GM21529 (cell line): Measurements from ENCODE around the gene KDM7A.
"Not testable (repeated sequence)": the region's sequence is repeated elsewhere in the genome, so short reads cannot be mapped to it uniquely, and the experiment has no call there.

Experiments
- ATAC-seq: cut with Tn5 transposase; IDR thresholded peaks from one replicate; pipeline ENCODE4 v1.9.1; 2021; ENCODE audit not compliant: unreplicated experiment

Gene KDM7A

DNA sequence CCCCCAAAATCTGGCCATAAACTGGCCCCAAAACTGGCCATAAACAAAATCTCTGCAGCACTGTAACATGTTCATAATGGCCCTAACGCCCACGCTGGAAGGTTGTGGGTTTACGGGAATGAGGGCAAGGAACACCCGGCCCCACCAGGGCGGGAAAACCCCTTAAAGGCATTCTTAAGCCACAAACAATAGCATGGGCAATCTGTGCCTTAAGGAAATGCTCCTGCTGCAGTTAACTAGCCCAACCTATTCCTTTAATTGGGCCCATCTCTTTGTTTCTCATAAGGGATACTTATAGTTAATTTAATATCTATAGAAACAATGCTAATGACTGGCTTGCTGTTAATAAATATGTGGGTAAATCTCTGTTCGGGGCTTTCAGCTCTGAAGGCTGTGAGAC is 26.2 kb upstream of the KDM7A start:
- ATAC-seq = not testable (repeated sequence)

DNA sequence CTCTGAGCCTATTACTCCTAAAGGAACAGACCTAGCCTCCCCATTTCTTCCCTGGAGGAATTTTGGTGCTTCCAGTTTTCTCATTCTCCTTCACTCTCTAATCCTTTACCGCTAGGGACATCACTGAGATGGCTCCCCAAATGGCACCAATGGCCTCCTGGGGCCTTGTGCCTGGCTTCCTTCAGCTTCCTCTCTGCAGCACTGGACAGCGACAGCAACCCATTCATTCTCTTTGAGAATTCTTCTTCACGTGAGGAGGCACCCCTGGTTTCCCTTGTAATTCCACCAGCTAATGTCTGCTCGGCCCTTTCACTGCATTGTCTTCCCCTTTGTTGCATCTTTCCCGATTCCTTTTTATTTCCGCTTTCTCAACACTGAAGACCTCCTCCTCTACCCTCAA is 24.6 kb upstream of the KDM7A start:
- no peak for ATAC-seq

DNA sequence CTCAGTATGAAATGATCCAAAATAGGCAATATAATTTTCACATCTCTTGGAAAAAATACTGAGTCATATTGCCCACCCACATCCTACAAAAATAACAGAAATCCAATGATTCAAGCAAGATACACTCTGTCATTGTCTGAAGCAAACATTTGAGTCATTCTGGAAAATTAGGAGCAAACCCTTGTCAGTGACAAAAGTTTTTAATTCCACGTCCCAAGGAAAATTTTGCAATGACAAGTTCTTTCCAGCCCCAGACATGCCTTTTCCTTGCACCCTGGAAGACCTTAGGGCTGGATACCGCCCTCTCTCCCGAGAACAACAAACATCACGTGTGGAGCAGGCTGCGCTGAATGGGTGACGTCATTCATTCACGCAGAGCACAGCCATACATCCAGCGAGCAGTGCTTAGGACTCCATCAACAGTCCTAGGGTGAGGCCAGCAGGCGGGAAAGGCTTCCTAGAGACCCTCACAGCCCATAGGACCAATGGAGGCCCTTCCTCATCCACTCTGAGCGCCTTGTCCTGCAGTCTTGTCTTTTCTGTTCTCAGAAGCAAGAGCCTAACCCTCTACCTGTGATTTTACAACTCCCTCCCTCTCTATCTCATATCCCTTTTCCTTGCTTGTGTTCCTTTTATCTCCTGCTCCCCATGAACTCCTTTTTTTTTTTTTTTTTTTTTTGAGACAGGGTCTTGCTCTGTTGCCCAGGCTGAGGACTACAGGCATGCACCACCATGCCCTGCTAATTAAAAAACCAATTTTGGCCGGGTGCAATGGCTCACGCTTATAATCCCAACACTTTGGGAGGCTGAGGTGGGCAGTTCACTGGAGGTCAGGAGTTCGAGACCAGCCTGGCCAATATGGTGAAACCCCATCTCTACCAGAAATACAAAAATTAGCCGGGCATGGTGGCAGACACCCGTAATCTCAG is 23.5 kb upstream of the KDM7A start:
- ATAC-seq = no peak

DNA sequence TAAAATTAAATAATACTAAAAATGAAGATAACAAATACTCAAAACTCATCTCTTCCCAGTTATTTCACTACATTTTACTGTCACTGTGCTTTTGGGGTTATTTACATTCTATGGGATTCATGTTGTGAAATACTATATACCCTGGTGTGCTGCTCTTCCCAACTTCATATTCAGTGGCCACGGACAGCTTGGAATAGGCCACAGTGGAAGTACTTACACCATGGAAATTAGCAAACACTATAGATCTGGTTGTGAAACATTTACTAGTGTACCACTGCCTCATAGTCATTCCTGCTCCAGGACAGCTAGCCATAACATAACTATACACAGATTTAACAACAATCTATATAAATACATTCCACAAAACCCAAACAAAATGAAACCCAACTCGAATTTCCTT is 21.2 kb upstream of the KDM7A start:
- no peak for ATAC-seq

DNA sequence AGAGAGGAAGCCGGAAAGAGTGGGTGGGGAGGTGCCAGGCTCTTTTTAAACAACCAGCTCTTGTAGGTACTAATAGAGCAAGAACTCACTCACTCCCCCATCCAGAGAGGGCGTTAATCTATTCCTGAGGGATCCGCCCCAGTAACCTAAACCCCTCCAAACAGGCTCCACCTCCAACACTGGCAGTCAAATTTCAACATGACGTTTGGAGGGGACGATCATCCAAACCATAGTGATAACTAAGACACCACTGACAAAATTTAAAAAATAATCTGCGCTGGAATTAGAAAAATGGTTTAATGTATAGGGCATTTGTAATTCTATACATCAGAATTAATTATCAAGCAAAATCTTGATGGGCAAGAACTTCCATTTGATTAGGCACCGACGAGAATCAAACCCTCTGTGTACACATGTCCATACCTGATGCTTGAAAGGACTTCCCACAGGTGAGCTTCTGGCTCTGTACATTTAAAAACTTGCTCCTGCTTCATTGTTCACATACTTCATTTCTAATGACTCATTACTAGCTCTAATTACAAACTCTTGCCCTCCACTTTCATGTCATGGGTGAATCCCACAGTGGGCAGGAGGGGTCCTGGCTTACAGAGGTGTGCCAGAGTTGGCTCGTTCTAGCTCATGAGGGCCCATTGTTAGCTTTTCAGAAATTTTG is 20.6 kb upstream of the KDM7A start:
- no peak for ATAC-seq

DNA sequence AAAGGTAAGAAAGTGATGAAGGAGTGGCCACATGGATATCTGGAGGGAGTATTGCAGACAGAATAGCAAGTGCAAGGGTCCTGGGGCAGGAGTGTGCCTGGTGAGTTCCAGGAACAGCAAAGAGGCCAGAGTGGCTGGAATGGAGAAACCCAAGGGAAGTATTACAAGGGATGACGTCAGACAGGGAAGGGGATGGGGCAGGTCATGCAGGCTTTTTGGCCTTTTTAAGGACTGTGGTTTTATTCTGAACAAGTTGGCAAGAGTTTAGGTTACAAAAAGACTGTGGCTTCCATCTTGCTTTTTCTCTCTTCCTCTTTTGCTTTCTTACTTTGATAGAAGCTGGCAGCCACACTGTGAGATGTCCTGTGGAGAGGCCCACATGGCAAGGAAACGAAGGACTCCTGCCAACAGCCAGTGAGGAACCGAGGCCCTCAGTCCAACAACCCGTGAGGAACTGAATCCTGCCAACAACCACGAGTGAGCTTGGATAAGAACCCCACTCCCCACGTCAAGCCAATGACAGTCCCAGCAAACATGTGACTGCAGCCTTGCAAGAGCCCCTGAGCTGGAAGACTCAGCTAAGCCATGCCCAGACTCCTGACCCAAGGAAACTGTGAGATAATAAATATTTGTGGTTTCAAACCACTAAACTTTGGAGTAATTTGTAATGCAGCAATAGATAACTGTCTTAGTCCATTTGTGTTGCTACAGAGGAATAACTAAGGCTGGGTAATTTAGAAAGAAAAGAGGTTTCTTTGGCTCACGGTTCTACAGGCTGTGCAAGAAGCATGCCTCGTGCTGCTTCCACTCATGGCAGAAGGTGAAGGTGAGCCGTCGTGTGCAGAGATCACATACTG is 19.8 kb upstream of the KDM7A start:
- ATAC-seq = no peak

DNA sequence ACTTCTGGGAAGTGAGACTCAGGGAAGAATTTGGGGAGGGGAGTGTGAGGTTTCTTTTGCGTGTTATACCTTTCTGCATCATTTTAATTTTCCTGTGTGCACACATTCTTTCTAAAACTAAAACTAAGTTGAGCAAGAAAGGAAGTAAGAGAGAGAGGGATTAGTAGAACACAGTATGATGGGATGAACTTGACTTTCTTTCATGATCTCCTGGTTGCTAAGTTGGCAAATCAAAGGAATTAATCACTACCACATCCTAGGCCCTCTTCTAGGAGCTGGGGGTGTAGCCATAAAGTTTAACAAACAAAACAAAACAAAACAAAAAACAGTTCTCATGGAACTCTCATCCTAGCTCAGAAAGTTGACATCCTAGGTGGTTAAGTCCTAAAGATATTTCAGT is 19.1 kb upstream of the KDM7A start:
- ATAC-seq = no peak

DNA sequence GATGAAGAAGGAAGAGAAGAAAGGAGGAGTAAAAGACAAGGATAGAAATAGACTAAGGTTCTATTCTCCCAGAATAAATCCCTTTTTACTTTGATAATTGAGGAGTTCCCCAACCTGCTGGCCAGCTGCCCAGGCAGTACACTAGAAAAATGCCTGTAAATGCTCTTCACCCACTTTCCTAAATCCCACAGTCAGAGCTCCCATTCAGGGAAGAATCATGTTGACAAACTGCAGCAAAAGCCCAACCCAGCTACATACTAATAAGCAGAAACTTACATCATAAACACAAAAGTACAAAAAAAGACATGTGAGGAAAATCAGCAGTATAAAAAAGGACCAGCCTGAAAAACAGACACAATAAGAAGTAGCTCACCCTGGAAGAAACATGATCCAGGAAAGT is 15.8 kb upstream of the KDM7A start:
- ATAC-seq = no peak

DNA sequence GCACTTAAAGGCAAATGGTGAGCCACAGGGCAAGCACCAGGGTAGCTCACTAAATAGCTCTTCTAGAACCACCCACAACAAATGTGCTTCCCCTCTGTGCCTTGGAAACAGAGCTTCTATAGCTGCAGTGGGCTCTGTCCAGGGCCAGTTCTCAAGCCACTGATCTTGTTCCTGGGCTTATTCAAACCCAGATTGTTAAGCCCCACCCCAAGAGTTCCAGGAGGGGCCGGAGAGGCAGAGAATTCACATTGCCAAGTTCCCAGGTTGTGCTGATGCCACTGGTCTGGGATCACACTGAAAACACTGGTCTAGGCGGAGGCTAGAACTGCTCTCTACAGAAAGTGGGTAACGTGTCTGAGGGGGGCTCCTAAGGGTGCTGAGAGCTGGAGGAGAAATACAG is 15.4 kb upstream of the KDM7A start:
- ATAC-seq = no peak

DNA sequence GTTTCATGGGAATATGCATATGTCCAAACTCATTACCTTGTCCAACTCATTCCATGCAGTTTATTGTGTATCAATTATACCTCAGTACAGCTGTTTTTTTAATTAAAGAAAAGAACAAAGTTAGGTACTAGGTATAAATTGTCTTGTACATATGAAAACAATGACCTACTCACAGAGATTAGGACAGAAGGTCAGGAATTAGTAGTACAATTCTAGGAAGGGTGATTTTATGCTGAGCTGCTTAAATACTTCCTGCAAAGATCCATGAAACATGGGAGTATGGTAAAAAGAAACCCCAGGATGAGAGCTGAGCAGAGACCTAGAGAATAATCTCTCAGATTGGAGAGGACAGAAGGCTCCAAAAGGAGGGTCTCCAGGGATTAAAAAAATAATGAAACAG is 13.8 kb upstream of the KDM7A start:
- no peak for ATAC-seq

DNA sequence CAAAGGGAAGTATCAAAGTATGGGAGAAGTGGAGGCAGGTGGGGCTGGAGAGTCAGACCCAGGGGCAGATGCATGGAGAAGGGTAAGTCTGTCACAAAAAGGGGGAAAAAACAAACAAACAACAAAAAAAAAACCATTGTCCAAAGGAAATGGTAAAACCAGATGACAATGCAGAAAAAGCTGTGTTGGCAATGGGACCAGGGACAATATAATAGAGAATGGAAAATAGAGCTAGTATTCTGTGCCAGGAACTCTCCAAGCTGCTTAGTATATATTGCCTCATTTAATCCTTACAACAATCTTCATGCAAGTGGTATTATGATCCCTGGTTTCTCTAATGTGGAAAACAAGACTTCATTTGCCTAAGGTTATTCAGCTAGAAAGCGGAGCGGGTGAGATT is 13.1 kb upstream of the KDM7A start:
- no peak for ATAC-seq

DNA sequence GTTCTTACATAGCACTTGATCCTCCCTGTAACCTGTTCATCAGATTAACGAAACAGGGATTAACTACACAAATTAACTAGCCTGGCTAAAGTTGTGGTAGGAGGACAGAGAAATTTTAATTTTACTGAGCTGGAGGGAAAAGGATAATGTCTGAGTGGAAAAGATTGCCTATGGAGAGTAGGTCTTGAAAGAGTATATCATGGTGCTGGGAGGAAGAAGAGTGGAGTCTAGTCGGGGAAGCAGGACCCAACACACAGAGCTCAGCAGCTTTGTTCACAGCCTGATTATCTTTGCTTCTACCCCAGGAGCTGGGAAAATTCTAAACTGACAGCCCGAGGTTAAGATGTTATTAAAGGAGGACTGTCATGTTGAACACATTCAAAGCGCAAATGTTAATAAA is 6.1 kb upstream of the KDM7A start:
- ATAC-seq = no peak

DNA sequence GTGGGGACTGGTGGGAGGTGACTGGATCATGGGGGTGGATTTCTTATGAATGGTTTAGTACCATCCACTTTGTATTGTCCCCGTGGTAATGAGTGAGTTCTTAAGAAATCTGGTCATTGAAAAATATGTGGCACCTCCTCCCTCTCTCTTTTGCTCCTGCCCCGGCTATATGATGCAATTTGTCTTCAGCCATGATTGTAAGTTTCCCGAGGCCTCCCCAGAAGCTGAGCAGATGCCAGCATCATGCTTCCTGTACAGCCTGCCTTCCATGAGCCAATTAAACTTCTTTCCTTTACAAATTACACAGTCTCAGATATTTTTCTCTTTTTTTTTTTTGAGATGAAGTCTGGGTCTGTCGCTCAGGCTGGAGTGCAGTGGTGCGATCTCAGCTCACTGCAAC is 2.6 kb upstream of the KDM7A start:
- ATAC-seq = no peak

DNA sequence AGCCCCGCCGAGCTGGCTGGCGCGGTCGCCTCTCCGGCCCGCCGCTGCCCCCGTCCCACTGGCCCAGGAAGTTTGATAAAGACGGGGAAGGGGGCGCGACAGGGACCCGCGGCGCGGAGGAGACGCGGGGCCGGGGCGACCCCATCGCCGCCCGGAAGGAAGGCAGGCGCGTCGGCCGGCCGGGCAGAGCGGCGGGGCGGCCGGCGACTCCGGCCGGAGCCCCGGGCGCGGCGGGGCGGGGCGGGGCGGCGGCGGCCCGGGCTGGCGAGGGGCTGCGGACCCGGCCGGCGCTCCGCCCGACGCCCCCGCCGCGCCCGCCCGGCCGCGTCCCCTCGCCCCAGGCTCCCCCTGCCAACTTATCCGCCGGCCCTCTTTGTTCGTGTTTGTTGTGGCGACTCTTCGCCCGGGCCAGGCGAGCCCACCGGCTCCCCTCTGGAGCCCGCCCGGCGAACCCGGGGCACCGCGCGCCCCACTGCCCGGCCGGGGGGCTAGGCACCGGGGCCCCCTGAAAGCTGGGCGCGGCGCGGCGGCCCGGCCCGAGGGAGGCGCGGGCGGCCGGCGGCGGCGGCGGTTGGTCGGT is 571 bp downstream of the KDM7A start:
- peak; percentile 13 for ATAC-seq

DNA sequence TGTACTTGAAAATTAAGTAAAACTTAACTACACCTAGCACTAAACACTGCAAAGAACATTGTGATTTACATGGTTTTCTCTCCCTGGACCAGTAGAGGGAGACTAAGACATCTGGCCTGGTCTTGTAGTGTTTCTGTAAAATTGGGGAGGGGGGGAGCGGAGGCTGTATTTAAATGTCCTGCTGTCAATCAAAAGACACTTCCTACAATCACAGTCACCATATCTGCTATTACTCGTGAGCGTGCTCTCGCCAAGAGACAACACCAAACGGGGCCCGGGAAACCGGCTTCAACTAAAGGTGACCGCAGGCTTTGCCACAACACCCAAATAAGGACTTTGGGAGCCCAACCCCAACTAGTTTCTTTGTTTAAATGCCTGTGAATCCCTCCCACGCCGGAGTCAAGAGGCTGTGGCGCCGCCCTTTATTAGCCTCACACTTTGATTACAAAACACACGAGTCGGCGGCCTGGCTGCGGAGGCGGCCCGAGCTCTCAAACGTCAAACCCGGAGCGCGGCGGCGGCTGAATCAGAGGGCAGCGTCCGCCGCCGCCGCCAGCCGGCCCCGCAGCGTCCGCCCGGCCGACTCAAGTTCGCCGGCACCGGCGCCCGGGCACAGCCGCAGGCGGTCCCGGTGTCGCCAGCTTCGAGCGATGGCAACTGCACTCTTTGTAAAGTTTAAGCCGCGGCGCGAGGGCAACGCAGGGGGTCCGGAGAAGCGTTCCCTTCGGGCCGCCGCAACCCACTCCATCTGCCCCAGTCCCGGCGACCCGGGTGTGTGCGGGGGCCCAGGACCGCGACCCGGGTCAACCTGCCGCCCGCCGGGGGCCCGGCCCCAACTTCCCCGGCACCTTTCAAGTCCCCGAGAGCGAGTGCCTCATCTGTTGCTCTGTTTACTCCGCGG is 1.3 kb downstream of the KDM7A start:
- ATAC-seq = peak; percentile 50

DNA sequence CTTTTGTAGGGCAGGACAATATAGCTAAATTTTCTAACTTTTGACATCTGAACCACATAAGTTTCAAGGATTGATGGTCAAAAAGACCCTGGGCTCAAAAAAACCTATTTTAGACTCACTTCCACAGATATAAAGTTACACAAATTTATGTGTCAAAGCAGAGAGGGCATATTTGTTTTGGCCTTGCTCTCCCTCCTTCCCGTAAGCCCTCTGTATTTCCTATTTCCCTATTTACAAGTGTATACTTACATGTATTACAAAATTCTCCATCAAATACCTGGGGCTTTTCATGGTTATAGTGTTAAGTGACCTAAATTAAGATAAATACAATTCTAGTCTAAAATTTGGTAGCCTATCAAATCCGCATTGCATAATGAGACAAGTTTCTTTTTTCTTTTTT is 2.6 kb downstream of the KDM7A start:
- ATAC-seq = no peak

DNA sequence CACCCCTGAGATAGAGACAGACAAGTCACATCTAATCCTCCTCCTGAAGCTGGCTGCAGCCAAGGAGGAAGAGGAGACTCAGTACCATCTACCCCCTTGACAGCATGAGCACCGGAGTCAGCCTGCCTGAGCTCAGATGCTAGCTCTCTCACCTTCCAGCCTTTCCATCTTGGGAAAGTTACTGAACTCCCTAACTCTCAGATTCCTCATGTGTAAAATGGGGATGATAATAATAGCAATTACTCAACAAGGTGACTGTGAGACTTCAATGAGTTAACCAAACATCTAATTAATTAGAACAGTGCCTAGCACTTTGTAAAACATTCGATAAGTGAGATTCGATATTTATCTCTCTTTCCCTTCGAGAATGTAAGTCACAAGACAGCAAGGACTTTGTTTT is 6.4 kb downstream of the KDM7A start:
- no peak for ATAC-seq

DNA sequence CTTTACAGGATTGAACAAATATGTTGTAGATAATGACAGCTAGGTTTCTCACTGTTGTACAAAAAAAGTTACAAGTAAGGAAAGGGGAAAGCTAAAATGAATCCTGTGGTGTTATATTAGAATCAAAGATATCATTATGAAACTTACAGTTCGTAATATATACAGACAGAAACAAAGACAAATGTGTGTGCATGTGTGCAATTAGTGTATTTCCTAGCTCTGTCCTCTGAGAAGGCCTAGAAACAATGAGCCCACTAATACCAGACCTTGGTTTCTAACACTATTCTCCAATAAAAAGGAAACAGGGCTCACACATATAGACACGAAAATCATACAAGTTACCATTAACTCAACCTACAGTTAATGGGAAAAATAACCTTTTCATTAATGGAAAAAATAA is 8.0 kb downstream of the KDM7A start:
- ATAC-seq = no peak

DNA sequence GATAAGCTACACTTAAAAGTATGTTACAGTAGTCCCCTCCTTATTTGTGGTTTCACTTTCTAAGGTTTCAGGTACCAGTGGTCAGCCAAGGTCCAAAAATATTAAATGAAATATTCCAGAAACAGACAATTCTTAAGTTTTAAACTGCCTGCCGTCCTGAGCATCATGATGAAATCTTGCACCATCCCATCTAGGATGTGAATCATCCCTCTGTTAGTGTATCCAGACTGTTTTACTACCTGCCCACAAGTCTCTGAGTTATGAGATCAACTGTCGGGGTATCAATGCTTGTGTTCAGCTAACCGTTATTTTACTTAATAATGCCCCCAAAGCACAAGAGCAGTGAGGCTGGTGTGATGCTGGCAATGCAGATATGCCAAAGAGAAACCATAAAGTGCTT is 11.4 kb downstream of the KDM7A start:
- no peak for ATAC-seq

DNA sequence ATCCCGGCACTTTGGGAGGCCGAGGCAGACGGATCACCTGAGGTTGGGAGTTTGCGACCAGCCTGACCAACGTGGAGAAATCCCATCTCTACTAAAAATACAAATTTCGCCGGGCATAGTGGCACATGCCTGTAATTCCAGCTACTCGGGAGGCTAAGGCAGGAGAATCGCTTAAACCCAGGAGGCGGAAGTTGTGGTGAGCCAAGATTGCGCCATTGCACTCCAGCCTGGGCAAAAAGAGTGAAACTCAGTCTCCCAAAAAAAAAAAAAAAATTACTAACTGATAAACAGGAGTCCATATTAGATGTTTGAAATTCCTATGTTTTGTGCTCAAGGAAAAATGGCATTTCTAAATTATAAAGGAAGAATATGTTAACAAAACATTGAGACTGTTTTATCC is 14.7 kb downstream of the KDM7A start:
- not testable (repeated sequence) for ATAC-seq
